ENCODE results near the gene TM9SF1. TPM values are rescaled to one million over a fixed set of nuclear protein-coding genes. Genes with fewer than 3 reads are reported as not detected.

TM9SF1 gene
- total and polyA plus RNA-seq, 2 of the 13 experiments (the other 11 are each of a cell fraction or from before 2014, with no cell fraction given), result 83.2 to 110 TPM

- TF ChIP-seq ZNF432 (CRISPR knock-in tag; IDR thresholded peaks at IDR 0.05; ENCODE audit: borderline replicate concordance) (no peak), TSC22D2 (CRISPR knock-in tag; IDR thresholded peaks at IDR 0.05; ENCODE audit: borderline replicate concordance) (peak; percentile 98), DPF2 (CRISPR knock-in tag; IDR thresholded peaks at IDR 0.05; ENCODE audit: borderline replicate concordance, low read depth) (peak; percentile 49), ZUFSP (CRISPR knock-in tag; IDR thresholded peaks at IDR 0.05; ENCODE audit: borderline replicate concordance) (no peak), MED13 (CRISPR knock-in tag; IDR thresholded peaks at IDR 0.05) (peak; percentile 95), GTF3A (CRISPR knock-in tag; conservative IDR thresholded peaks at IDR 0.05) (0 out of 2 replicates have a peak, but pooled peaks have one; percentile 77), ZNF839 (CRISPR knock-in tag; IDR thresholded peaks at IDR 0.05; ENCODE audit: borderline replicate concordance) (peak; percentile 74), SMC3 (IDR thresholded peaks at IDR 0.05; ENCODE audit: low read length) (peak; percentile 13; the same call in 1 of the 2 replicates), ZFP36L2 (CRISPR knock-in tag; IDR thresholded peaks at IDR 0.05) (peak; percentile 85), DNMT1 (CRISPR knock-in tag; IDR thresholded peaks at IDR 0.05) (peak; percentile 97; the same call in 1 of the 2 replicates), ZNF530 (CRISPR knock-in tag; IDR thresholded peaks at IDR 0.05; ENCODE audit: low read depth) (no peak), ZBTB21 (CRISPR knock-in tag; IDR thresholded peaks at IDR 0.05) (peak; percentile 83), ZNF382 (CRISPR knock-in tag; IDR thresholded peaks at IDR 0.05; ENCODE audit: borderline replicate concordance) (no peak), SMAD9 (CRISPR knock-in tag; IDR thresholded peaks at IDR 0.05) (peak; percentile 95), ZNF678 (CRISPR knock-in tag; IDR thresholded peaks at IDR 0.05) (peak; percentile 98), JDP2 (CRISPR knock-in tag; IDR thresholded peaks at IDR 0.05; ENCODE audit: borderline replicate concordance) (no peak), ZNF567 (CRISPR knock-in tag; IDR thresholded peaks at IDR 0.05; ENCODE audit: borderline replicate concordance) (peak; percentile 85; the same call in 1 of the 2 replicates), ZNF687 (CRISPR knock-in tag; IDR thresholded peaks at IDR 0.05) (peak; percentile 99), CEBPZ (IDR thresholded peaks at IDR 0.05; ENCODE audit: low read length) (no peak), ZNF557 (CRISPR knock-in tag; IDR thresholded peaks at IDR 0.05) (peak; percentile 90; the same call in 1 of the 2 replicates)
These were observed 6.8 kb downstream of the TM9SF1 start, which contains the start of gene IPO4 (continued) for GRCh38 chr14:24188251-24189058.
